Activated CD4-positive, CD25-positive, alpha-beta regulatory T cell treated with anti-CD3 and anti-CD28 coated beads, Interleukin-2, amount 50 U/mL, for 72 hours (primary cell): ENCODE data around the gene GDF9.
A peak's percentile ranks its signal among the peaks of the same experiment; 100 is the strongest.

Experiments
- DNase-seq: peaks from one replicate; pipeline ENCODE4 v3.0.0; 2021

Gene GDF9

DNA sequence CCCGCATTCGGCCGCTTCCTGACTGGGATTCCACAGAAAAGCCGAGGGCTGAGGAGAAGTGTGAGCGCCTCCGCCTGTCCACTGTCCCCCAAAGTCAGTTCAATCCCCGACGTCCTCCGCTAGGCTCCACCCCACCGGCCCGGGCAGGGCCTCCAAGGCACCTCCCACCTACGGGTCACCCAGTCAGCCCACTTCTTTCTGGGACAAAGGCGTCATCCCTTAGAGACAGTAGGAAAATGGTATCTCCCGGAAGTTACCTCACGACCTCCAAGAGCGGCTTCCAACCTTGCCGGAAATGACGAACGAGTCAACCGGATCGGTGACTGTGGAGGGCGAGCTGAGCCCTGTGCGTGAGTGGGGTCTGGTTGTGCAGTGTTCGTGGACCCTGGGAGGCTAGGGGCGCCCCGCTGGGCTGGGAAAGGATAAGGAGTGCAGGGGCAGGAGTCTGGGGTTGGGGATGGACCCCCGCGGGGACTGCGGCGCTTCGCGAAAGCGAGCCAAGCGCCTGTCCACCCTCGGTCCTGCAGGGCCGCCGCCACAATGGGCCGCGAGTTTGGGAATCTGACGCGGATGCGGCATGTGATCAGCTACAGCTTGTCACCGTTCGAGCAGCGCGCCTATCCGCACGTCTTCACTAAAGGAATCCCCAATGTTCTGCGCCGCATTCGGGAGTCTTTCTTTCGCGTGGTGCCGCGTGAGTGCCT is at the start of gene GDF9, which contains the start of gene UQCRQ:
Gene GDF9, minus strand, starts transcription at position 128 of the 704 bp plus-strand sequence. CDS start 1,936 bp downstream, outside the sequence.
Gene UQCRQ, plus strand, starts transcription at position 301 of the 704 bp plus-strand sequence. Its CDS starts 240 bp downstream, at position 541.
- DNase-seq, result peak; percentile 86

GRCh38 chr5:132915681-132916080 is 49.4 kb upstream of the GDF9 start:
- no peak for DNase-seq

DNA sequence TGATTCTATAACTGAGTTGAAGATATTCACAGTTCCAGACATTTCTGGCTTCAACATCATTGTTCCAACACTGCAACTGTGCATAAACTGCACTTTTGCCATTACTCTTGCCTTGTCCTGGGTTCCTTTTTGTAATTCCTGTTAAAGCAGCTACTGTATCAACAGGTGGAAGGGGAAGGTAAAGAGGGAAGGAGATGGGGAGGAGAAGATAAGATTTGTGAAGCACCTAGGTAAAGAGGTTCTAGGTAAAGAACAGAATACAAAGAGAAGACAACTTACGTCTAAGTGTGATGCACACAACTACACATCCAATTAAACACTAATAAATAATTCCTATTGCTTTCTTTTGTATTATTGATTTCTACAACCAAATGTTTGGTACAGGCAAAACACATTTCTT is 43.4 kb upstream of the GDF9 start:
- DNase-seq, result no peak

- DNase-seq, result no peak
Measured at GRCh38 chr5:132907161-132907560, 40.9 kb upstream of the GDF9 start.

DNA sequence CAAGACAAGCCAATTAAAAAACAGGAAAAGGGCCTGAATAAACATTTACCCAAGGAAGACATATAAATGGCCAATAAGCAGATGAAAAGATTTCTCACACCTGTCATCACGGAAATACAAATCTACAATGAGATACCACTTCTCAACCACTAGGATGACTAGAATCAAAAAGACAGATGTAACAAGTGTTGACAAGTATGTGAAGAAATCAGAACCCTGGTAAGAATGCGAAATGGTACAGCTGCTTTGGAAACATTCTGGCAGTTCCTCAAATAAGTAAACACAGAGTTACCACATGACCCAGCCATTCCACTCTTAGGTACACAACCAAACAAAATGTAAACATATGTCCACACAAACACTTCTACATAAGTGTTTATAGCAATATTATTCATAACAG is 39.7 kb upstream of the GDF9 start:
- no peak for DNase-seq

GRCh38 chr5:132901730-132902129 is 35.5 kb upstream of the GDF9 start:
- no peak for DNase-seq

DNA sequence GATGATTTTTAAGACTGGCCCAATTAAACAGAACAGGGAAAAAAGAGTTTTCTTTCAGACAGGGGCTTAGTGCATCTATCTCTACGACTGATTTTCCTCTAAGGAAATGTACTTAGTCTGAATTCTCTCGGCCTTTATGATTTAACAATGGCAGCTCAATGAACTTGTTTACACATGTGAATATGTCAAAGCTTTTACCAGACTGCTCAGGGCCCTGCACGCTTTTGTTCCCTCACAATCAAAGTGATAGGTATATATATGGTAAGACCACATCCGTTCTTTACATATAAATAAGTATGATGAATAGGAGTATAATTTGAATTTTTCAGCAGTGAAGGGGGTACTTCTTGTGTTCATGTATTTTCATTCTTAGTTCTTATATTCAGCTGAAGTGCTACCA is 34.8 kb upstream of the GDF9 start:
- DNase-seq, result no peak

- DNase-seq, result no peak
Measured at GRCh38 chr5:132898094-132898493, 31.8 kb upstream of the GDF9 start.

- DNase-seq, result no peak
Measured at GRCh38 chr5:132896685-132897084, 30.4 kb upstream of the GDF9 start.

GRCh38 chr5:132895719-132896305 is 29.5 kb upstream of the GDF9 start:
- no peak for DNase-seq

DNA sequence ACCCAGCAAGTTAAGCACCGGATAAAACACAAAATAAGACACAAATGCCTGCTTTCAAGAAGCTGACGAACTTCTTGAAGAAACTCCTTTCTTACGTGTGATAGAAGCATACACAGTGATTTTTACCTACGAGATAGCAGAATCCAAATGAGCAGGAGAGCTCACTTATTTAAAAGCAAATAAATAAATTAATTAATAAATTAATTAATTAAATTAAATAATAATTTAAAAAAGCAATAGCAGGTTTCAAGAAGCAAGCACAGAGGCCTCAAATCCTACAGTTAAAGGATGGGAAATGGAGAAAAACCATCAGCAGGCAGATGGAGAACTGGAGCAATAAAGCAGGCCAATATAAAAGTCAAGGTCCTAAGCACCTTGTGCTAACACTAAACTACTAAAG is 24.5 kb upstream of the GDF9 start:
- DNase-seq, result no peak

DNA sequence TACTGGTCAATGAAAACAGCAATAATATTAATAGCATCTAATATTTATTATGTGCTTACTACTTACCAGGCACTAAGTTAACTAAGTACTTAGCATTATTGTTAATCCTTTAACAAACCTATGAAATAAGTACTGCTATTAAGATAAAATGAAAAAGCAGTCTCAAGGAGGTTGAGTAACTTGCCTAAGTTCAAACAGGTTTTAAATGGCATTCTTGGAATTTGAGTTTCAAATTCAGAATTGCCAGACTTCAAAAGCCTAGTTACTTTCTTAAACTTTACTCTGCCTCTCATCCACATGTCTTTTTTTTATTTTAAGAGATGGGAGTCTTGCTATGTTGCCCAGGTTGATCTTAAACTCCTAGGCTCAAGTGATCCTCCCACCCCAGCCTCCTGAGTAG is 23.2 kb upstream of the GDF9 start:
- DNase-seq, result no peak

DNA sequence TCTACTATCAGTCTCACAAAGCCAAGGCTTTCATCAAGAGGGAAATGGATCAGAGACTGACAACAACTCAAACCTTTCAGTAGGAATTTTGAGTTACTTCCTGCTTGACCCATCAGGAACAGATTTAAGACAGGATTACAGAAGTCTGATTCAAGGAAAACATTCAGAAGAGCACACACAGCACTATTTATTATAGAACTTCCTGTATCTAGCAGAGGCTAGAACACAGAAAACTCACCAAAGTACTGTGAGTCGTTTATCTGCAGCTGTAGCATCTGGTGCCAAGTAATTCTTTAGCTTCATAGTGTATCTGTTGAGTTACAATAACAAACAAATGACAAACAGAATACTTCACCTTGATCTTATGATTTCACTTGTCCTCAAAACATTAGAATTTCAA is 21.0 kb upstream of the GDF9 start:
- DNase-seq, result no peak

GRCh38 chr5:132886064-132886823 is 20.0 kb upstream of the GDF9 start:
- no peak for DNase-seq

DNA sequence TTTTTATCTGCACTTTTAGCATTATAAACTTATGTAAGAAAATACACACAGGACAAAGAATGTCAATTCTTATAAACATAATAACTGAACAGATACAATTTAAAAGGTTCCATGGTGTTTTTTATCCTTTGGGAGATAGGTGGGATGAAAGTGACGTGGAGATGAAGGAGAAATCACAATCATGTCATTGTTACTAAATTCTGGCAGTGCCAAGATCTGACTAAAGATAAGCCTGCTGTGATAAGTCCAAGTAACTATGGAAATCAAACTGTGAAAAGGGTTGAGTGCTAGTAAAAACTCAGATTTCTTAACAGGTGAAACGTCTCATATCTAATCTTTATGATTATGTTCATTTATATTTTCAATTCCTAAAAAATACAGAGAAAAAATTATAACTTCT is 18.3 kb upstream of the GDF9 start:
- no peak for DNase-seq

DNA sequence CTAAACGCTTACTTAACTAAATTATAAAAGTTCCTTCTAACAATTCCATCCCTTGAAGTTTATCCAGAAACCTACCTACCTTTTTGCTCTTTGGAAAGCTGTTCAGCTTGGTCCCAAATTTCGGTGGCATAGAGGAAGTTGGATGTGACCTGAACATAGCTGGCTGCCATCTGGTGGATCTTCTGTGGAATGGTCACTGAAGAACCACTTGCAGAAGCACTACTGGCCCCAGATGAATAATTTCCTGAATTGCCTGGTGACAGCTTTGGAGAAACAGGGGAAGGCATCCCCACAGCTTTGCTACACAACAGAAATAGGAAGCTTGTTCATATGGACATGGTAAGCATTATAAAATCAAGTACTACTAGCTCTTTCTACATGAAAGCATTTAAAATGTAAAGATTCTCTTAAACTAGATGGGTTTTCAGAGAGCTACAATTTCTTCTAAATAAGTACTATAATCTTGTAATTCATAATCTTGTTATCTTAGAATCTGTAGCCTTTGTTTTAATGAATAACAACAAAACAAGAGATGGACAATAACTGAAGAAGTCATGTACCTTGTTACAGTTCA is 17.1 kb upstream of the GDF9 start:
- DNase-seq, result no peak

GRCh38 chr5:132877938-132878337 is 11.7 kb upstream of the GDF9 start:
- DNase-seq, result no peak

GRCh38 chr5:132877466-132877865 is 11.2 kb upstream of the GDF9 start:
- no peak for DNase-seq

- DNase-seq, result no peak
Measured at GRCh38 chr5:132876020-132876759, 9.9 kb upstream of the GDF9 start.

DNA sequence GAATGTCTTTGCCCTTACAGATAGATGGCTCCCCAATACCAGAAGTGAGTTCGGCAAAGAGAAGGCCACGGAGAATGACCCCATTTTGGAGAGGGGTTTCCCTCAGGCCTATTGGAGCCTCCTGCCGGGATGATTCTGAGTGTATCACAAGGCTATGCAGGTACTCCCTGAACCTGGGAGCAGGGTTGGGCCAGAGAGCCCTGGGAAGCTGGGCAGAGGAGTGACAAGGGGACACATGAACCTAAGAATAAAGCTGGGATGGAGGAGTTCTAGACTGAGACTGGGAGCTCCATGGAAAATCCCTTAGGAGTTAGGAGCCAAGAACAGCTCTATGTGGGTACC is 7.6 kb upstream of the GDF9 start:
- no peak for DNase-seq

- no peak for DNase-seq
Measured at GRCh38 chr5:132873119-132873929, 7.1 kb upstream of the GDF9 start, which contains the start of gene LEAP2. Gene LEAP2, plus strand, starts transcription at chr5:132873668. Its CDS starts 27 bp downstream, at chr5:132873695.

DNA sequence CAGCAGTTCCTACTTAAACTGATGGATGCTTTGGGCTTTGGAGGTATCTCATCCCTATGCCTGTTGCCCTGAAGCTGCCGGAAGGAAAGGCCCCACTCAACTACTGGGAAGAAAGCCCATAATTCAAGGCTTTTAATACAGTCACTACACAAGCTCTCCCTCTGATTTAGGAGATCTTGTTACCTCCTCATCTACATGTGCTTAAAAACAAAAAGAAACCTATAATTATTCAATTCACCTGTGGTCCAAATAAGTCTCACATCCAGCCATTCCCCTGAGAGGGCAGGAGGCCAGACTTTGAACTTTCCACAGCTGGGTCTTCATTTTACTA is 6.5 kb upstream of the GDF9 start:
- no peak for DNase-seq
